GM21390 (cell line): Measurements from ENCODE around the gene KLHL15.
A peak's percentile ranks its signal among the peaks of the same experiment; 100 is the strongest.

Experiments
- ATAC-seq: cut with Tn5 transposase; IDR thresholded peaks from one replicate; pipeline ENCODE4 v1.9.1; 2021; ENCODE audit not compliant: unreplicated experiment

KLHL15 gene

DNA sequence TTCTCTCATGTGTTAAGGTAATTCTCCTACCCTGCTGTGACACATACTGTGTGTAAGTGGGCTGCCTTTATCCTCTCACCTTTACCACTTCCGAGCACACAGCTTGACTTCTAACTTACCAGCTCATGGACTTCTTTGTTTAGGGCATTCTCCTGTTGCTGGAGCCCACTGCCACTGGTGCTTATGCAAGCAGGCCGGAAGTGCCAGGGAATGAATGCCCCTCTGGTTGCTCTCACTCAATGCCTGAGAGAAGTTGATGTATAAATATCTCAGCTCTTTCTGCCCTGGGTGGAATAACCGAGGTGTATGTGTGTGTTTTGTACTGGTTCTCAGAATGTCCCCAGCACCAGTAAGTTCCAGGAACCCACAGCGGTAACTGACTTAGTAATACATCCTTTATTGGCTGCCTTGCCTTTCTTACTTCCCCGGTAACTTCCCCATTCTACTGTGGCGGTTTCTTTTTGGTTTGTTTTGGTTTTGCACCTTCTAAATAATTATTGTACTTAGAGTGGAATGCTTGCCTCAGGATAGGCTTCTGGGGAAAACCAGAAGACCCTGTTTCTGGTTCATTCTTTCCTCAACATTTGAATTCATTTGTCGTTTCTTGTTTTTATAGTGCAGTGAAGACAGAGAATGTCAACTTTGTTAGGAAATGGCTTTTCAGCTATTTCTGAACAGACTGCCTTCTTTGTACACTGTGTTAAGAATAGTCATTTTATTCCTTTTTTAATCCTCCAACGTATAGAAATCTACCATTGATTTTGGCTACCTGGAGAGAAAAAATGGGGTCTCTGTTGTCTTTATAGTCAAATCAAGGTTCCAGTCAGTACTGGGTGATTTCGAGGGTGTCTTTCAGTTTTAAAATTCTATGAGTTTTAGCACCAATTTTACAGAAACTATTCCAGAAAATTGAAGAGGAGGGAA, 73.7 kb downstream of the KLHL15 start:
- ATAC-seq = peak; percentile 97

- ATAC-seq = no peak
These were observed 74.6 kb downstream of the KLHL15 start for GRCh38 chrX:23952391-23952790.

- ATAC-seq = no peak
These were observed 81.8 kb downstream of the KLHL15 start for GRCh38 chrX:23945206-23945605.

DNA sequence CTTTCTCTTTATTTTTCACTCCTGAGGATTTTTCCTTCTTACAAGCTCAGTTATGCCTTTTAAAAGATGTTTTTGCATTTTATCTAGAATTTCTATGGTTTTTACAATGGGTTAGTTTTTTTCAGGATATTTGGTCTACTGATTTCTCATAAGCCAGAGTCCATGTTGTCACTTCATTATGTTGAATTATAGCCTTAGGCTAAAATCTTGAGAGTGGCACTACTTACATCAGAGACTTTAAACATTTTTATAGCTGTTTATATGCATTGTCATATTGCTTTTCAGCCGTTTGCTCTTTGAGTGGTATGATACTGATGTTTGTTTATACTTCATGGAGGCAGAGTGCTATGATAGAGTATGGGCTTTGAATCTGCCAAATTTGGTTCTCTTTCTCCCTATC, 82.8 kb downstream of the KLHL15 start:
- no peak for ATAC-seq

DNA sequence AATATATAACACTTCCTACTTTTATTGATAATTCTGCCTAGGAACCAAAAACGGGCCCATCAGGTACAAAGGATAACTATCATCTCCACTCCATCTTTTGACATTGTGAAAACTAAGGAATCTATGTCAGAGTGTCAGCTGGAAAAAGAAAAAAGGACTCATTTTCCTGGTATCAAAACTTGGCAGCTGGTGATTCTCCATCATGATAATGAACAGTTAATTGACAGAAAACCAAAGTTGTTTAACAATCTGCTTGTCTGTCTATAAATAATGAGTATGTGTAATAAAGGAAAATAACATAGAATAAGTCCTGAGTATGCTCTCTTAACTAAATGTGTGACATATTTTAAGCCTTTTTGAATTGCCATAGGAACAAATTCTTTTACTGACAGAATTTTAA, 87.8 kb downstream of the KLHL15 start:
- ATAC-seq = no peak

DNA sequence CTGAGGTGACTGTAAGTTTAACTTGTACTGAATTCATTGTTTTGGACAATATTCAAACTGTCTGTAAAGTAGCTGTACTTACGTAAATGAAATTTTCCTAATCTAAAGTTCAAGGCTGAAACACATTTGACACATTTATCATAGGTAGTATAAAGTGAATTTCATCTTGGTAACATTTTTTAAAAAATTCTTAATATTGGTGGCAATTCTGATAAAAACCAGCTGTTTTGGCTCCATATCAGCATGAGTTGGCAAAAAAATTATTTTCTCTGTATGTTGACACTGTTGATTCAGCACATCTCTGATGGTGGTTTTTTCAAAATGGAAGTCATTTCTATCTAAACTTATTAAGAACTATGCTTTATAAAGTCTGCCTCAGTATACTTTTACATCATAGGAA, 88.3 kb downstream of the KLHL15 start:
- ATAC-seq = no peak

GRCh38 chrX:23937100-23937499, 89.9 kb downstream of the KLHL15 start:
- no peak for ATAC-seq

DNA sequence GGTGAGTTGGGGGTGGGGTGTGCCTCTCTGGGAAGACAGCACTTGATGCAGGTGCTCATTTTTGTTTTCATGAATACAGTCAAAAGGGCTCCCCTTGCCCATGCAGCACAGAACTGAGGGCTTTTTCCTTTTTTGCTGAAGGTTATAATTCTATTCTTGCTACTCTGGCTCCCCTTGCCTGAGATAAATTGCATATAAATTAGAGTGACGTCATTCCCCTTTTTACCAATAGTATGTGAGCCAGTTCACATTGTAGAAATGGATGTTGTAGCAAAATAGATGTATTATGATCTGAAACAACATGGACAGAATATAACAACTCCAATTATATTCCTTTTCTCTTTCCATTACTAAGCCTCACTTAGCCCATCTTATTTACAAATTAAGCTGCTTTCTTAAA, 90.8 kb downstream of the KLHL15 start:
- no peak for ATAC-seq

- ATAC-seq = no peak
These were observed 91.9 kb downstream of the KLHL15 start for GRCh38 chrX:23935106-23935505.
